H1 (cell line): ENCODE results near the gene SEMA5B. TPM values are rescaled to one million over a fixed set of nuclear protein-coding genes. Genes with fewer than 3 reads are reported as not detected.

Experiments
- CTCF ChIA-PET: fragments of 300-600 bp; sonication (Branson Sonifier 250); formaldehyde crosslinking; loops from one replicate; lab custom pipeline; 2021; ENCODE audit not compliant: partially characterized antibody; lab: Charles Lee
- POLR2A ChIA-PET: fragments of 300-600 bp; sonication (Branson Sonifier 250); formaldehyde crosslinking; loops from one replicate; lab custom pipeline; 2021; ENCODE audit warnings: inconsistent platforms; ENCODE audit not compliant: partially characterized antibody; lab: Charles Lee
- DNase-seq, 2 experiments: peaks; one replicate each; pipeline versions ENCODE4 v3.0.0 to v3.0.0-alpha.2; 2010 to 2022; ENCODE audit warnings: low spot score in 2 of 2, low read depth in 1 of 2, mixed read lengths in 1 of 2
- FAIRE-seq: peaks from 2 replicates; lab custom pipeline; 2011; peaks lifted over from hg19 to GRCh38; lab: Jason Lieb, UNC
- H2AFZ ChIP-seq: 2 replicates; pipeline ENCODE4 v1.8.1; 2012; ENCODE audit warnings: low read length, inconsistent platforms
- H2AK5ac ChIP-seq: 2 replicates; pipeline ENCODE4 v1.6.1; 2013; ENCODE audit warnings: low read depth, low read length
- H2BK120ac ChIP-seq: replicated peaks from 2 replicates; pipeline ENCODE3; 2013; ENCODE audit warnings: low read depth, low read length, inconsistent platforms
- H2BK12ac ChIP-seq: 2 replicates; pipeline ENCODE4 v1.6.1; 2013; ENCODE audit warnings: low read depth, low read length
- H2BK15ac ChIP-seq: 2 replicates; pipeline ENCODE4 v1.6.1; 2013; ENCODE audit warnings: low read length
- H2BK20ac ChIP-seq: 2 replicates; pipeline ENCODE4 v1.6.1; 2013; ENCODE audit warnings: low read length
- H2BK5ac ChIP-seq: 2 replicates; pipeline ENCODE4 v1.6.1; 2013; ENCODE audit warnings: low read depth, low read length
- H3K14ac ChIP-seq: 2 replicates; pipeline ENCODE4 v1.6.1; 2013; ENCODE audit warnings: inconsistent platforms; ENCODE audit not compliant: insufficient read length
- H3K18ac ChIP-seq: 2 replicates; pipeline ENCODE4 v1.6.1; 2013; ENCODE audit warnings: low read length; ENCODE audit errors: extremely low read depth
- H3K23ac ChIP-seq: 2 replicates; pipeline ENCODE4 v1.6.1; 2013; ENCODE audit warnings: inconsistent platforms; ENCODE audit not compliant: insufficient read length
- H3K23me2 ChIP-seq: 2 replicates; pipeline ENCODE4 v1.6.1; 2013; ENCODE audit warnings: low read depth, low read length
- H3K27ac ChIP-seq: 2 replicates; pipeline ENCODE4 v1.6.1; 2011; ENCODE audit warnings: low read depth, low read length, inconsistent platforms
- H3K27me3 ChIP-seq, 4 experiments: replicated peaks in 1 of 4; 1 replicate in 1 of 4; 2 replicates in 3 of 4; pipeline versions ENCODE4 v1.6.1 to v1.8.1; 2011 to 2013; ENCODE audit warnings: low read length in 3 of 4, mild to moderate bottlenecking in 3 of 4, inconsistent platforms in 2 of 4, mixed read lengths in 2 of 4, moderate library complexity in 1 of 4; ENCODE audit not compliant: control insufficient read depth in 3 of 4, insufficient read depth in 3 of 4; ENCODE audit errors: extremely low read depth in 1 of 4
- H3K36me3 ChIP-seq, 4 experiments: 2 replicates each; pipeline versions ENCODE4 v1.6.1 to v1.8.1; 2011 to 2013; ENCODE audit warnings: mild to moderate bottlenecking in 4 of 4, low read length in 3 of 4, moderate library complexity in 2 of 4, control low read depth in 1 of 4, inconsistent platforms in 1 of 4; ENCODE audit not compliant: insufficient read depth in 4 of 4, control insufficient read depth in 2 of 4
- H3K4ac ChIP-seq: replicated peaks from 2 replicates; pipeline ENCODE3; 2013; ENCODE audit warnings: low read length, low read depth, mixed read lengths, inconsistent platforms; ENCODE audit not compliant: insufficient read length
- H3K4me1 ChIP-seq, 4 experiments: replicated peaks in 1 of 4; 1 replicate in 1 of 4; 2 replicates in 3 of 4; pipeline versions ENCODE4 v1.6.1 to v1.8.1; 2011 to 2013; ENCODE audit warnings: low read length in 3 of 4, inconsistent platforms in 2 of 4, mixed read lengths in 1 of 4; ENCODE audit not compliant: insufficient read depth in 4 of 4, control insufficient read depth in 3 of 4
- H3K4me2 ChIP-seq, 2 experiments: 2 replicates each; pipeline versions ENCODE4 v1.6.1 to v1.8.1; 2011 to 2013; ENCODE audit warnings: low read depth in 2 of 2, low read length in 2 of 2, control low read depth in 1 of 2, inconsistent platforms in 1 of 2, mild to moderate bottlenecking in 1 of 2; ENCODE audit not compliant: insufficient read depth in 1 of 2
- H3K4me3 ChIP-seq, 4 experiments: fragments of 200-600, 300-600 bp in 1 of 4; sonication (generic), shearing (Covaris generic), sonication (Bioruptor Twin) in 1 of 4; 2 replicates each; pipeline versions ENCODE4 v1.5.1 to v1.8.1; 2011 to 2016; ENCODE audit warnings: low read length in 4 of 4, low read depth in 3 of 4, control low read depth in 2 of 4, inconsistent platforms in 2 of 4, mild to moderate bottlenecking in 2 of 4, mixed read lengths in 1 of 4, moderate library complexity in 1 of 4; ENCODE audit not compliant: insufficient read depth in 2 of 4; ENCODE audit errors: extremely low read depth in 1 of 4
- H3K56ac ChIP-seq: replicated peaks from 2 replicates; pipeline ENCODE3; 2013; ENCODE audit warnings: low read depth, mild to moderate bottlenecking, mixed read lengths, low read length, inconsistent platforms; ENCODE audit not compliant: insufficient read length
- H3K79me1 ChIP-seq: 2 replicates; pipeline ENCODE4 v1.6.1; 2013; ENCODE audit warnings: low read depth, low read length, control low read depth
- H3K79me2 ChIP-seq, 2 experiments: 2 replicates each; pipeline versions ENCODE4 v1.6.1 to v1.8.1; 2012 to 2013; ENCODE audit warnings: low read length in 2 of 2, mild to moderate bottlenecking in 2 of 2, inconsistent platforms in 1 of 2; ENCODE audit not compliant: insufficient read depth in 2 of 2, control insufficient read depth in 1 of 2
- H3K9ac ChIP-seq, 4 experiments: replicated peaks in 1 of 4; 1 replicate in 1 of 4; 2 replicates in 3 of 4; pipeline versions ENCODE4 v1.6.1 to v1.8.1; 2011 to 2013; ENCODE audit warnings: low read depth in 3 of 4, low read length in 3 of 4, control low read depth in 2 of 4, mild to moderate bottlenecking in 2 of 4, moderate library complexity in 2 of 4, inconsistent platforms in 1 of 4; ENCODE audit errors: extremely low read depth in 1 of 4
- H3K9me3 ChIP-seq, 2 experiments: 2 replicates each; pipeline versions ENCODE4 v1.6.1 to v1.8.1; 2012 to 2013; ENCODE audit warnings: mild to moderate bottlenecking in 2 of 2, moderate library complexity in 2 of 2, control low read depth in 1 of 2, inconsistent platforms in 1 of 2, low read depth in 1 of 2, low read length in 1 of 2, mixed read lengths in 1 of 2; ENCODE audit not compliant: insufficient read depth in 2 of 2
- H4K20me1 ChIP-seq, 2 experiments: replicated peaks in 1 of 2; 2 replicates each; pipeline versions ENCODE3 to v1.8.1; 2011 to 2013; ENCODE audit warnings: inconsistent platforms in 2 of 2, low read length in 2 of 2, mild to moderate bottlenecking in 1 of 2; ENCODE audit not compliant: insufficient read depth in 2 of 2, control insufficient read depth in 1 of 2
- H4K5ac ChIP-seq: 2 replicates; pipeline ENCODE4 v1.6.1; 2013; ENCODE audit warnings: low read length, low read depth, mixed read lengths, inconsistent platforms; ENCODE audit not compliant: insufficient read length
- H4K8ac ChIP-seq: 2 replicates; pipeline ENCODE4 v1.8.0; 2013; ENCODE audit warnings: mild to moderate bottlenecking, moderate library complexity, low read length, inconsistent platforms; ENCODE audit not compliant: insufficient read depth; ENCODE audit errors: extremely low read depth
- H4K91ac ChIP-seq: replicated peaks from 2 replicates; pipeline ENCODE3; 2013; ENCODE audit warnings: low read length, mixed read lengths, inconsistent platforms; ENCODE audit not compliant: insufficient read length
- CEBPB ChIP-seq: IDR thresholded peaks from 2 replicates; pipeline ENCODE4 v1.6.1; 2012; ENCODE audit warnings: low read depth, low read length
- JUN ChIP-seq: IDR thresholded peaks from 2 replicates; pipeline ENCODE4 v1.6.1; 2011; ENCODE audit warnings: low read depth, mild to moderate bottlenecking, improper control_type of control experiment, low read length
- KDM4A ChIP-seq: IDR thresholded peaks from one replicate; pipeline ENCODE4 v1.7.1; 2012; ENCODE audit warnings: low read depth, mild to moderate bottlenecking, moderate library complexity, low read length, inconsistent platforms; ENCODE audit not compliant: severe bottlenecking
- MAFK ChIP-seq: IDR thresholded peaks from 2 replicates; pipeline ENCODE4 v1.6.1; 2012; ENCODE audit warnings: low read depth, mild to moderate bottlenecking, improper control_type of control experiment, low read length
- NRF1 ChIP-seq: IDR thresholded peaks from 2 replicates; pipeline ENCODE4 v1.6.1; 2011; ENCODE audit warnings: mild to moderate bottlenecking, low read depth, low read length, improper control_type of control experiment
- PHF8 ChIP-seq: fragments of 200-600 bp; sonication (generic); conservative IDR thresholded peaks from 2 replicates; pipeline ENCODE4 v1.7.1; 2012; ENCODE audit warnings: low read depth, mild to moderate bottlenecking, inconsistent platforms, low read length, moderate library complexity
- POLR2AphosphoS5 ChIP-seq: IDR thresholded peaks from 2 replicates; pipeline ENCODE4 v1.6.1; 2011; ENCODE audit warnings: low read depth, low read length
- RBBP5 ChIP-seq: IDR thresholded peaks from 2 replicates; pipeline ENCODE4 v1.7.1; 2012; ENCODE audit warnings: low read depth, mild to moderate bottlenecking, inconsistent platforms, low read length, moderate library complexity, borderline replicate concordance
- RXRA ChIP-seq: IDR thresholded peaks from 2 replicates; pipeline ENCODE4 v1.6.1; 2011; ENCODE audit warnings: low read depth, mild to moderate bottlenecking, low read length, moderate library complexity; ENCODE audit not compliant: insufficient read depth
- SIX5 ChIP-seq: IDR thresholded peaks from 2 replicates; pipeline ENCODE4 v1.6.1; 2011; ENCODE audit warnings: mild to moderate bottlenecking, low read depth, low read length
- SP2 ChIP-seq: IDR thresholded peaks from 2 replicates; pipeline ENCODE4 v1.6.1; 2012; ENCODE audit warnings: mild to moderate bottlenecking, low read length, inconsistent platforms
- SRF ChIP-seq: IDR thresholded peaks from 2 replicates; pipeline ENCODE4 v1.6.1; 2011; ENCODE audit warnings: mild to moderate bottlenecking, low read depth, low read length, moderate library complexity
- SUZ12 ChIP-seq: fragments of 200-600 bp; sonication (generic); IDR thresholded peaks from 2 replicates; pipeline ENCODE4 v1.6.1; 2012; ENCODE audit warnings: mild to moderate bottlenecking, inconsistent platforms, low read length, moderate library complexity, mixed read lengths
- TAF1 ChIP-seq: IDR thresholded peaks from 2 replicates; pipeline ENCODE4 v1.6.1; 2011; ENCODE audit warnings: mild to moderate bottlenecking, low read depth, low read length
- polyA plus RNA-seq, 7 experiments: library from polyadenylated mRNA; depleted of rRNA in 3 of 7; stranded (reverse) in 5 of 7; unstranded in 2 of 7; fragments of >200 nt in 5 of 7; fragments of 200-250 nt in 2 of 7; gene quantifications; 1 replicate in 5 of 7; 2 replicates in 1 of 7; 4 replicates in 1 of 7; pipeline versions ENCODE4 v1.2.1 to v1.2.3, GENCODE V29; 2011 to 2013; ENCODE audit warnings: missing spikeins in 2 of 7, mixed read lengths in 2 of 7
- total RNA-seq: library from RNA; stranded (reverse); fragmentation: NEBNext Ultra II Directional; extraction: Animal tissue kit (Norgen Biotek cat#: 25700); gene quantifications from 2 replicates; pipeline ENCODE4 v1.2.1, GENCODE V29; 2021
- TF ChIP-seq, protein P1 (sequence below), 3 experiments: IDR thresholded peaks; 1 replicate in 2 of 3; 2 replicates in 1 of 3; pipeline versions ENCODE4 v1.5.1 to v1.6.1; 2011; ENCODE audit warnings: low read length in 3 of 3, mild to moderate bottlenecking in 3 of 3, inconsistent platforms in 2 of 3, low read depth in 1 of 3, moderate library complexity in 1 of 3; ENCODE audit not compliant: insufficient read depth in 1 of 3; ENCODE audit errors: control extremely low read depth in 1 of 3

Gene SEMA5B
- total and polyA plus RNA-seq, 2 of the 8 experiments (the other 6 are each of a cell fraction or from before 2014, with no cell fraction given), result 13.1 to 22.4 TPM

DNA sequence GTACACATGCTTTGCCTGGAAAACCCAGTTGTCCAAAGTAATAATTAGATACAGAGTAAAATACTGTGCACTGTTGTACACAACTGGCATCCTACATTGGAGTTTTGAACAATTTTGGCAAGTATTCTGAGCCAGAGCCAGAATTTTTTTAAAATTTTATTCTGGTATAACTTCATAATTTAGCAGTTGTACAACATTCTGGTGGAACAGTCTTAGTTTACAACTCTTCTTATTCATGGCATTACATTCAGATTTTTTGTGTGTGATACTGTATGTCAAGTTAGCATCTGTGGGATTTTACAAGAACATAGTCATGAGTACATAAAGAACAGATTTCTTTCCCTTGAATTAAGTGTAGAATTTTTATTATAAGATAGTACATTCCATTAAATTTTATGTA, 165.2 kb downstream of the SEMA5B start:
- Histone ChIP-seq H3K9ac (no peak overlapping the region), H2AFZ (no peak overlapping the region), H3K4ac (no peak overlapping the region), H3K56ac (no peak overlapping the region), H4K8ac (no peak overlapping the region), H3K79me1 (no peaks in the 10 kb centered on the region), H3K36me3 (no peaks in the 10 kb centered on the region), H3K79me2 (no peaks in the 10 kb centered on the region), H3K4me1 (no peaks in the 10 kb centered on the region), H3K9me3 (no peaks in the 10 kb centered on the region), H4K5ac (no peak overlapping the region), H3K18ac (no peak overlapping the region), H3K23ac (no peak overlapping the region), H2BK20ac (no peak overlapping the region), H2BK120ac (no peak overlapping the region), H3K4me3 (no peak overlapping the region), H3K27me3 (no peaks in the 10 kb centered on the region), H3K4me2 (no peak overlapping the region), H2BK15ac (no peak overlapping the region), H2AK5ac (no peak overlapping the region), H4K20me1 (no peaks in the 10 kb centered on the region), H3K23me2 (no peaks in the 10 kb centered on the region), H4K91ac (no peak overlapping the region), H2BK12ac (no peak overlapping the region), H3K27ac (no peak overlapping the region), H2BK5ac (no peak overlapping the region), H3K14ac (no peak overlapping the region)
- DNase-seq (no peak), FAIRE-seq (no peak)
- ChIA-PET POLR2A (no interaction called here), CTCF (no interaction called here)
- no peak for TF ChIP-seq SIX5
- no peak for TF ChIP-seq SP2
- TF ChIP-seq KDM4A, result no peak
- TF ChIP-seq SRF, result no peak
- TF ChIP-seq PHF8, result no peak
- TF ChIP-seq NRF1, result no peak
- TF ChIP-seq CEBPB, result no peak
- no peak for TF ChIP-seq TAF1
- TF ChIP-seq JUN, result no peak
- TF ChIP-seq POLR2AphosphoS5, result no peak
- TF ChIP-seq, protein P1, sequence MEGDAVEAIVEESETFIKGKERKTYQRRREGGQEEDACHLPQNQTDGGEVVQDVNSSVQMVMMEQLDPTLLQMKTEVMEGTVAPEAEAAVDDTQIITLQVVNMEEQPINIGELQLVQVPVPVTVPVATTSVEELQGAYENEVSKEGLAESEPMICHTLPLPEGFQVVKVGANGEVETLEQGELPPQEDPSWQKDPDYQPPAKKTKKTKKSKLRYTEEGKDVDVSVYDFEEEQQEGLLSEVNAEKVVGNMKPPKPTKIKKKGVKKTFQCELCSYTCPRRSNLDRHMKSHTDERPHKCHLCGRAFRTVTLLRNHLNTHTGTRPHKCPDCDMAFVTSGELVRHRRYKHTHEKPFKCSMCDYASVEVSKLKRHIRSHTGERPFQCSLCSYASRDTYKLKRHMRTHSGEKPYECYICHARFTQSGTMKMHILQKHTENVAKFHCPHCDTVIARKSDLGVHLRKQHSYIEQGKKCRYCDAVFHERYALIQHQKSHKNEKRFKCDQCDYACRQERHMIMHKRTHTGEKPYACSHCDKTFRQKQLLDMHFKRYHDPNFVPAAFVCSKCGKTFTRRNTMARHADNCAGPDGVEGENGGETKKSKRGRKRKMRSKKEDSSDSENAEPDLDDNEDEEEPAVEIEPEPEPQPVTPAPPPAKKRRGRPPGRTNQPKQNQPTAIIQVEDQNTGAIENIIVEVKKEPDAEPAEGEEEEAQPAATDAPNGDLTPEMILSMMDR (IDR thresholded peaks at IDR 0.05; ENCODE audit: control extremely low read depth in 1 of 3, insufficient read depth in 1 of 3, low read depth in 1 of 3, low read length in 3 of 3), result no peak
- no peak for TF ChIP-seq MAFK
- TF ChIP-seq RXRA, result no peak
- no peak for TF ChIP-seq SUZ12
- no peak for TF ChIP-seq RBBP5
